HepG2 (cell line): ENCODE data around the gene PUS7. TPM values are rescaled to one million over a fixed set of nuclear protein-coding genes. Genes with fewer than 3 reads are reported as not detected.

Experiments
- BCL6 ChIP-seq: IDR thresholded peaks from 2 replicates; pipeline ENCODE4 v1.6.1; 2016; ENCODE audit warnings: missing genetic modification reagents, missing compliant biosample characterization
- ERF ChIP-seq: IDR thresholded peaks from 2 replicates; pipeline ENCODE4 v1.6.1; 2018; ENCODE audit warnings: missing biosample characterization, missing genetic modification reagents
- FOXA1 ChIP-seq, 2 experiments: fragments of 450-650 bp in 1 of 2; sonication (generic) in 1 of 2; formaldehyde crosslinking in 1 of 2; IDR thresholded peaks; 2 replicates each; pipeline versions ENCODE4 v1.4.0 to v1.6.1; 2016 to 2020; ENCODE audit warnings: missing genetic modification reagents in 1 of 2
- NRL ChIP-seq: sonication (generic); formaldehyde crosslinking; IDR thresholded peaks from 2 replicates; pipeline ENCODE4 v1.5.0; 2020; ENCODE audit warnings: missing genetic modification reagents, mild to moderate bottlenecking, moderate library complexity, borderline replicate concordance
- PTBP1 ChIP-seq: fragments of 200-400 bp; formaldehyde crosslinking; IDR thresholded peaks from 2 replicates; pipeline ENCODE4 v1.6.1; 2018; ENCODE audit warnings: low read length, low read depth; ENCODE audit not compliant: poor library complexity, severe bottlenecking
- SRF ChIP-seq: IDR thresholded peaks from 2 replicates; pipeline ENCODE4 v1.6.1; 2011; ENCODE audit warnings: mild to moderate bottlenecking, low read depth, low read length, moderate library complexity
- TAF15 ChIP-seq: fragments of 200-400 bp; formaldehyde crosslinking; IDR thresholded peaks from one replicate; pipeline ENCODE4 v1.6.1; 2018; ENCODE audit warnings: mild to moderate bottlenecking, low read depth, low read length; ENCODE audit not compliant: poor library complexity, severe bottlenecking
- TCF7 ChIP-seq: sonication (generic); IDR thresholded peaks from 2 replicates; pipeline ENCODE4 v1.6.1; 2016; ENCODE audit warnings: antibody characterized with exemption, low read depth
- ZNF317 ChIP-seq: sonication (generic); formaldehyde crosslinking; IDR thresholded peaks from 2 replicates; pipeline ENCODE4 v1.5.0; 2020; ENCODE audit warnings: mild to moderate bottlenecking, missing genetic modification reagents
- ZNF441 ChIP-seq: sonication (generic); formaldehyde crosslinking; IDR thresholded peaks from 2 replicates; pipeline ENCODE4 v1.7.0; 2021; ENCODE audit warnings: missing genetic modification reagents, borderline replicate concordance
- ZNF550 ChIP-seq: sonication (generic); formaldehyde crosslinking; IDR thresholded peaks from 2 replicates; pipeline ENCODE4 v1.4.0; 2020; ENCODE audit warnings: mild to moderate bottlenecking, missing genetic modification reagents, borderline replicate concordance
- ZNF564 ChIP-seq: sonication (generic); formaldehyde crosslinking; IDR thresholded peaks from 2 replicates; pipeline ENCODE4 v1.8.1; 2023; ENCODE audit warnings: mild to moderate bottlenecking, missing genetic modification reagents
- ZNF737 ChIP-seq: sonication (generic); formaldehyde crosslinking; IDR thresholded peaks from 2 replicates; pipeline ENCODE4 v1.5.0; 2020; ENCODE audit warnings: missing genetic modification reagents, mild to moderate bottlenecking, borderline replicate concordance
- ZSCAN31 ChIP-seq: sonication (generic); formaldehyde crosslinking; IDR thresholded peaks from 2 replicates; pipeline ENCODE4 v1.5.0; 2020; ENCODE audit warnings: low read depth, mild to moderate bottlenecking, missing genetic modification reagents
- polyA plus RNA-seq, 8 experiments: library from polyadenylated mRNA; depleted of rRNA in 3 of 8; stranded (reverse) in 7 of 8; unstranded in 1 of 8; fragments of >200 nt; fragmentation: Illumina TruSeq in 4 of 8; extraction: Trizol in 4 of 8; gene quantifications; 2 replicates each; pipeline versions ENCODE4 v1.2.1 to v1.2.3, GENCODE V29; 2011 to 2016; ENCODE audit warnings: low read depth in 4 of 8, missing spikeins in 1 of 8, mixed read lengths in 1 of 8; ENCODE audit not compliant: insufficient read depth in 1 of 8
- total RNA-seq, 5 experiments: library from RNA; depleted of rRNA; stranded (reverse); fragments of >200 nt; fragmentation: Illumina TruSeq; extraction: Trizol; gene quantifications; 2 replicates each; pipeline ENCODE4 v1.2.3, GENCODE V29; 2016; ENCODE audit warnings: low read depth in 1 of 5
- TF ChIP-seq, protein P1 (sequence below): sonication (generic); formaldehyde crosslinking; IDR thresholded peaks from 2 replicates; pipeline ENCODE4 v1.4.0; 2020; ENCODE audit warnings: missing genetic modification reagents, borderline replicate concordance
- TF ChIP-seq, protein P2 (sequence below): IDR thresholded peaks from 2 replicates; pipeline ENCODE4 v1.6.1; 2012; ENCODE audit warnings: inconsistent platforms
- TF ChIP-seq, protein P3 (sequence below), 2 experiments: fragments of 450-650 bp in 1 of 2; sonication (generic) in 1 of 2; formaldehyde crosslinking; IDR thresholded peaks; 2 replicates each; pipeline versions ENCODE4 v1.5.0 to v1.8.0; 2020 to 2022; ENCODE audit warnings: mild to moderate bottlenecking in 1 of 2, missing genetic modification reagents in 1 of 2
- TF ChIP-seq, protein P4 (sequence below): sonication (generic); formaldehyde crosslinking; IDR thresholded peaks from 2 replicates; pipeline ENCODE4 v1.5.0; 2020; ENCODE audit warnings: missing genetic modification reagents
- TF ChIP-seq, protein P5 (sequence below): sonication (generic); formaldehyde crosslinking; conservative IDR thresholded peaks from 2 replicates; pipeline ENCODE4 v1.4.0; 2020; ENCODE audit warnings: missing genetic modification reagents

PUS7 gene
- total and polyA plus RNA-seq, 2 of the 13 experiments (the other 11 are each of a cell fraction or from before 2014, with no cell fraction given) = 14.4 to 41.2 TPM

DNA sequence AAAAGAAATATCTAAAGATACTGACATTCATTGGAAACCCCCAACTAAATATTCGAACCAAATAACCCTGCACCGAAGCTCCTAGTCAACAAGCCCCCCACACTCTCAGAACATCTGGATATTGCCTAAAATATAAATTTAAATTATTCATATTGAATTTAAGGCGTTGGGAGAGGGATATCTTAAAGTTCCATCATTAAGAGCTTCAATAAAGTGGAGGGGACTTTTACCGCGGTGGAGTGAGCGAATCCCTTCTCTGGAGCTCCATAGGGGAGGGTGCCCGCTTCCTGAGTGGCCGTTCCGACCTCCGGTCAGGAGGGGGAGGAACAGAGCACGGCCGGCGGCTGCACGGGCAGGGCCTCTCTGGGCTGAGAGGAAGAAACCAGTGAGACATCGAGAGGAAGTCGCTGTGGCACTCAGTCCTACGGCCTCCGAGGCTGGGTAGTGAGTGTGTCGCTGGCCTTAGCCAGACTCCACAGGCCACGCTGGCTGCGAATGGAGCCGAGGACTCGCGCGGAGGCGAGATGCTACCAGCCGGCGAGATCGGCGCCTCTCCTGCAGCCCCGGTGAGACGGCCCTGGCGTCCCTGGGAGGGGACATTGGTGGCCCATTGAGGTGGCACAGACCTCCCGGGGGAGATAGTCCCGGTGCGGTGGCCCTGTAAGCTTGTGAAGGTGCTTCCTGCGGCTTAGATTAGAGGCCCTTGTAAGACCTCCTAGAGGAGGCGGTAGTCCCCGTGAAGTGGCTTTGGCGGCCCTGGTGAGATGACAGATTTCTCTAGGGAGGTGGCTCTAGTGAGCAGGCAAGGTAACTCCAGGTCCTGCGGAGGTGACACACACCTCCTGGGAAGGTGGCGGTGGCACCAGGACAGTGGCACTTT is 10.0 kb upstream of the PUS7 start, which contains the start of gene RINT1 (continued):
- TF ChIP-seq, protein P1, sequence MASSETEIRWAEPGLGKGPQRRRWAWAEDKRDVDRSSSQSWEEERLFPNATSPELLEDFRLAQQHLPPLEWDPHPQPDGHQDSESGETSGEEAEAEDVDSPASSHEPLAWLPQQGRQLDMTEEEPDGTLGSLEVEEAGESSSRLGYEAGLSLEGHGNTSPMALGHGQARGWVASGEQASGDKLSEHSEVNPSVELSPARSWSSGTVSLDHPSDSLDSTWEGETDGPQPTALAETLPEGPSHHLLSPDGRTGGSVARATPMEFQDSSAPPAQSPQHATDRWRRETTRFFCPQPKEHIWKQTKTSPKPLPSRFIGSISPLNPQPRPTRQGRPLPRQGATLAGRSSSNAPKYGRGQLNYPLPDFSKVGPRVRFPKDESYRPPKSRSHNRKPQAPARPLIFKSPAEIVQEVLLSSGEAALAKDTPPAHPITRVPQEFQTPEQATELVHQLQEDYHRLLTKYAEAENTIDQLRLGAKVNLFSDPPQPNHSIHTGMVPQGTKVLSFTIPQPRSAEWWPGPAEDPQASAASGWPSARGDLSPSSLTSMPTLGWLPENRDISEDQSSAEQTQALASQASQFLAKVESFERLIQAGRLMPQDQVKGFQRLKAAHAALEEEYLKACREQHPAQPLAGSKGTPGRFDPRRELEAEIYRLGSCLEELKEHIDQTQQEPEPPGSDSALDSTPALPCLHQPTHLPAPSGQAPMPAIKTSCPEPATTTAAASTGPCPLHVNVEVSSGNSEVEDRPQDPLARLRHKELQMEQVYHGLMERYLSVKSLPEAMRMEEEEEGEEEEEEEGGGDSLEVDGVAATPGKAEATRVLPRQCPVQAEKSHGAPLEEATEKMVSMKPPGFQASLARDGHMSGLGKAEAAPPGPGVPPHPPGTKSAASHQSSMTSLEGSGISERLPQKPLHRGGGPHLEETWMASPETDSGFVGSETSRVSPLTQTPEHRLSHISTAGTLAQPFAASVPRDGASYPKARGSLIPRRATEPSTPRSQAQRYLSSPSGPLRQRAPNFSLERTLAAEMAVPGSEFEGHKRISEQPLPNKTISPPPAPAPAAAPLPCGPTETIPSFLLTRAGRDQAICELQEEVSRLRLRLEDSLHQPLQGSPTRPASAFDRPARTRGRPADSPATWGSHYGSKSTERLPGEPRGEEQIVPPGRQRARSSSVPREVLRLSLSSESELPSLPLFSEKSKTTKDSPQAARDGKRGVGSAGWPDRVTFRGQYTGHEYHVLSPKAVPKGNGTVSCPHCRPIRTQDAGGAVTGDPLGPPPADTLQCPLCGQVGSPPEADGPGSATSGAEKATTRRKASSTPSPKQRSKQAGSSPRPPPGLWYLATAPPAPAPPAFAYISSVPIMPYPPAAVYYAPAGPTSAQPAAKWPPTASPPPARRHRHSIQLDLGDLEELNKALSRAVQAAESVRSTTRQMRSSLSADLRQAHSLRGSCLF = no peak
- peak; percentile 86 for TF ChIP-seq ZNF317 (CRISPR knock-in tag)
- TF ChIP-seq ERF (CRISPR knock-in tag) = peak; percentile 89
- TF ChIP-seq NRL = peak; percentile 80
- TF ChIP-seq ZNF441 = peak; percentile 64; the same call in 1 of the 2 replicates
- TF ChIP-seq ZNF564 = peak; percentile 67; the same call in 1 of the 2 replicates
- TF ChIP-seq, protein P2, sequence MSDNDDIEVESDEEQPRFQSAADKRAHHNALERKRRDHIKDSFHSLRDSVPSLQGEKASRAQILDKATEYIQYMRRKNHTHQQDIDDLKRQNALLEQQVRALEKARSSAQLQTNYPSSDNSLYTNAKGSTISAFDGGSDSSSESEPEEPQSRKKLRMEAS = peak; percentile 74
- TF ChIP-seq, protein P3, sequence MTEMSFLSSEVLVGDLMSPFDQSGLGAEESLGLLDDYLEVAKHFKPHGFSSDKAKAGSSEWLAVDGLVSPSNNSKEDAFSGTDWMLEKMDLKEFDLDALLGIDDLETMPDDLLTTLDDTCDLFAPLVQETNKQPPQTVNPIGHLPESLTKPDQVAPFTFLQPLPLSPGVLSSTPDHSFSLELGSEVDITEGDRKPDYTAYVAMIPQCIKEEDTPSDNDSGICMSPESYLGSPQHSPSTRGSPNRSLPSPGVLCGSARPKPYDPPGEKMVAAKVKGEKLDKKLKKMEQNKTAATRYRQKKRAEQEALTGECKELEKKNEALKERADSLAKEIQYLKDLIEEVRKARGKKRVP (CRISPR knock-in tag; IDR thresholded peaks at IDR 0.05) = peak in 1 of 2 experiments; percentile 60; a peak in 1 of 4 replicates
- TF ChIP-seq FOXA1 (IDR thresholded peaks at IDR 0.05) = no peak
- TF ChIP-seq FOXA1 (CRISPR knock-in tag; IDR thresholded peaks at IDR 0.05) = no peak; the same call in 1 of the 2 replicates
- TF ChIP-seq, protein P4, sequence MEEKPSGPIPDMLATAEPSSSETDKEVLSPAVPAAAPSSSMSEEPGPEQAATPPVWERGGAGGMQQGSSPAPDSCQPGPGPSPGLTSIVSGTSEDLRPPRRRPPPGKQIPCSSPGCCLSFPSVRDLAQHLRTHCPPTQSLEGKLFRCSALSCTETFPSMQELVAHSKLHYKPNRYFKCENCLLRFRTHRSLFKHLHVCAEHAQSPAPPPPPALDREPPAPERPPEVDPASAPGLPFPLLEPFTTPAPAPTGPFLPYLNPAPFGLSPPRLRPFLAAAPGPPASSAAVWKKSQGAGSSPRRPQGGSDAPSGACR (CRISPR knock-in tag) = peak; percentile 82
- no peak for TF ChIP-seq SRF
- TF ChIP-seq BCL6 (CRISPR knock-in tag) = peak; percentile 61; the same call in 1 of the 2 replicates
- TF ChIP-seq TAF15 = no peak
- TF ChIP-seq ZNF550 (CRISPR knock-in tag) = peak; percentile 83; the same call in 1 of the 2 replicates
- TF ChIP-seq ZSCAN31 = peak; percentile 52; the same call in 1 of the 2 replicates
- TF ChIP-seq, protein P5, sequence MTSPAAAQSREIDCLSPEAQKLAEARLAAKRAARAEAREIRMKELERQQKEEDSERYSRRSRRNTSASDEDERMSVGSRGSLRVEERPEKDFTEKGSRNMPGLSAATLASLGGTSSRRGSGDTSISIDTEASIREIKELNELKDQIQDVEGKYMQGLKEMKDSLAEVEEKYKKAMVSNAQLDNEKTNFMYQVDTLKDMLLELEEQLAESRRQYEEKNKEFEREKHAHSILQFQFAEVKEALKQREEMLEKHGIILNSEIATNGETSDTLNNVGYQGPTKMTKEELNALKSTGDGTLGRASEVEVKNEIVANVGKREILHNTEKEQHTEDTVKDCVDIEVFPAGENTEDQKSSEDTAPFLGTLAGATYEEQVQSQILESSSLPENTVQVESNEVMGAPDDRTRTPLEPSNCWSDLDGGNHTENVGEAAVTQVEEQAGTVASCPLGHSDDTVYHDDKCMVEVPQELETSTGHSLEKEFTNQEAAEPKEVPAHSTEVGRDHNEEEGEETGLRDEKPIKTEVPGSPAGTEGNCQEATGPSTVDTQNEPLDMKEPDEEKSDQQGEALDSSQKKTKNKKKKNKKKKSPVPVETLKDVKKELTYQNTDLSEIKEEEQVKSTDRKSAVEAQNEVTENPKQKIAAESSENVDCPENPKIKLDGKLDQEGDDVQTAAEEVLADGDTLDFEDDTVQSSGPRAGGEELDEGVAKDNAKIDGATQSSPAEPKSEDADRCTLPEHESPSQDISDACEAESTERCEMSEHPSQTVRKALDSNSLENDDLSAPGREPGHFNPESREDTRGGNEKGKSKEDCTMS = no peak
- TF ChIP-seq ZNF737 (CRISPR knock-in tag) = peak; percentile 86; the same call in 1 of the 2 replicates
- TF ChIP-seq PTBP1 = no peak
- TF ChIP-seq TCF7 = no peak
